A549 (cell line): ENCODE measurements around the gene FAM131C. TPM values are rescaled to one million over a fixed set of nuclear protein-coding genes. Genes with fewer than 3 reads are reported as not detected.

Experiments
- ATAC-seq, 2 experiments: fragments of 200-7000 bp in 1 of 2; fragments of >200 bp in 1 of 2; cut with Nextera tagmentation in 1 of 2; cut with Tn5 transposase in 1 of 2; 3 replicates each; pipeline versions ENCODE4 v1.8.0 to v1.9.1; 2018 to 2020; ENCODE audit warnings: mild to moderate bottlenecking in 1 of 2, moderate library complexity in 1 of 2
- CTCF ChIA-PET: fragments of 300-600 bp; sonication (Branson Sonifier 250); formaldehyde crosslinking; extraction: SDS; loops from one replicate; lab custom pipeline; 2021; ENCODE audit warnings: antibody characterized with exemption, inconsistent platforms; lab: Yijun Ruan, JAX
- POLR2A ChIA-PET: fragments of 350-600 bp; formaldehyde crosslinking; extraction: SDS; loops from one replicate; lab custom pipeline; 2021; ENCODE audit warnings: antibody characterized with exemption, inconsistent platforms; lab: Yijun Ruan, JAX
- DNase-seq, 2 experiments: peaks; one replicate each; pipeline versions ENCODE4 v3.0.0 to v3.0.0-alpha.2; 2011 to 2016; ENCODE audit warnings: low read depth in 1 of 2, low spot score in 1 of 2
- FAIRE-seq: peaks from 2 replicates; lab custom pipeline; 2011; peaks lifted over from hg19 to GRCh38; lab: Jason Lieb, UNC
- H3K27ac ChIP-seq, 2 experiments: fragments of >200 bp; sonication (Bioruptor Twin); formaldehyde crosslinking; 3 replicates each; pipeline ENCODE4 v1.5.1; 2016 to 2017
- H3K4me1 ChIP-seq: fragments of >200 bp; sonication (Bioruptor Twin); formaldehyde crosslinking; 3 replicates; pipeline ENCODE4 v1.6.1; 2016
- H3K4me2 ChIP-seq: fragments of >200 bp; sonication (Bioruptor Twin); formaldehyde crosslinking; 3 replicates; pipeline ENCODE4 v1.6.1; 2016
- H3K4me3 ChIP-seq: fragments of >200 bp; sonication (Bioruptor Twin); formaldehyde crosslinking; 3 replicates; pipeline ENCODE4 v1.5.1; 2016
- H3K9me3 ChIP-seq: fragments of >200 bp; sonication (Bioruptor Twin); formaldehyde crosslinking; 3 replicates; pipeline ENCODE4 v1.6.1; 2016
- CEBPB ChIP-seq, 2 experiments: fragments of >200 bp in 1 of 2; sonication (Bioruptor Twin) in 1 of 2; formaldehyde crosslinking in 1 of 2; IDR thresholded peaks; 2 replicates each; pipeline ENCODE4 v1.6.1; 2012 to 2016
- CHD2 ChIP-seq: fragments of 150-350 bp; IDR thresholded peaks from 2 replicates; pipeline ENCODE4 v1.6.1; 2014; ENCODE audit warnings: low read length; ENCODE audit not compliant: partially characterized antibody
- EHF ChIP-seq: fragments of 250-450 bp; sonication (Bioruptor Pico); IDR thresholded peaks from 2 replicates; pipeline ENCODE4 v1.5.0; 2020; ENCODE audit warnings: mild to moderate bottlenecking
- FOSB ChIP-seq: fragments of 250-450 bp; sonication (Bioruptor Pico); IDR thresholded peaks from 2 replicates; pipeline ENCODE4 v1.5.0; 2020; ENCODE audit warnings: mild to moderate bottlenecking, moderate library complexity
- FOSL2 ChIP-seq, 2 experiments: fragments of 450-650 bp in 1 of 2; fragments of >200 bp in 1 of 2; sonication (Bioruptor Twin) in 1 of 2; formaldehyde crosslinking; IDR thresholded peaks; 2 replicates each; pipeline versions ENCODE4 v1.5.0 to v1.6.1; 2016 to 2020; ENCODE audit warnings: mild to moderate bottlenecking in 1 of 2, moderate library complexity in 1 of 2
- FOXS1 ChIP-seq: fragments of 250-450 bp; sonication (Bioruptor Pico); IDR thresholded peaks from 2 replicates; pipeline ENCODE4 v1.5.0; 2020; ENCODE audit warnings: mild to moderate bottlenecking, moderate library complexity
- MAFK ChIP-seq: fragments of 450-650 bp; IDR thresholded peaks from 2 replicates; pipeline ENCODE4 v1.6.1; 2014; ENCODE audit not compliant: partially characterized antibody
- MAZ ChIP-seq: fragments of 150-350 bp; IDR thresholded peaks from 2 replicates; pipeline ENCODE4 v1.6.1; 2014; ENCODE audit warnings: antibody characterized with exemption, low read depth, low read length, borderline replicate concordance
- NFE2L2 ChIP-seq: fragments of 150-350 bp; conservative IDR thresholded peaks from 2 replicates; pipeline ENCODE4 v1.6.1; 2014; ENCODE audit warnings: low read length
- NR3C1 ChIP-seq: fragments of >200 bp; sonication (Bioruptor Twin); formaldehyde crosslinking; IDR thresholded peaks from 3 replicates; pipeline ENCODE4 v1.6.1; 2017
- POLR2A ChIP-seq: IDR thresholded peaks from 2 replicates; pipeline ENCODE4 v1.6.1; 2012; ENCODE audit warnings: mild to moderate bottlenecking, low read length
- POLR2AphosphoS2 ChIP-seq: conservative IDR thresholded peaks from 2 replicates; pipeline ENCODE4 v1.6.1; 2012; ENCODE audit warnings: low read length, improper control_type of control experiment, inconsistent platforms
- RAD21 ChIP-seq, 2 experiments: fragments of >200 bp in 1 of 2; sonication (Bioruptor Twin) in 1 of 2; formaldehyde crosslinking in 1 of 2; IDR thresholded peaks in 1 of 2; conservative IDR thresholded peaks in 1 of 2; 2 replicates in 1 of 2; 3 replicates in 1 of 2; pipeline ENCODE4 v1.6.1; 2012 to 2018; ENCODE audit warnings: inconsistent platforms in 1 of 2
- RFX5 ChIP-seq: fragments of 450-650 bp; IDR thresholded peaks from 2 replicates; pipeline ENCODE4 v1.7.1; 2014; ENCODE audit warnings: antibody characterized with exemption, mild to moderate bottlenecking, moderate library complexity
- SMC3 ChIP-seq: fragments of >200 bp; sonication (Bioruptor Twin); formaldehyde crosslinking; IDR thresholded peaks from 3 replicates; pipeline ENCODE4 v1.6.1; 2018; ENCODE audit warnings: inconsistent platforms
- ZNF302 ChIP-seq: fragments of 250-450 bp; sonication (Bioruptor Pico); IDR thresholded peaks from 2 replicates; pipeline ENCODE4 v1.9.0; 2021; ENCODE audit warnings: inconsistent platforms, mild to moderate bottlenecking, moderate library complexity
- ZSCAN20 ChIP-seq: fragments of 250-450 bp; sonication (Bioruptor Pico); IDR thresholded peaks from 2 replicates; pipeline ENCODE4 v1.8.0; 2022; ENCODE audit warnings: mild to moderate bottlenecking, moderate library complexity
- WGBS: methylation state at CpG from one replicate; pipeline ENCODE4 v1.1.6; 2017; ENCODE audit errors: missing lambda C conversion rate; 5-methylcytosine and 5-hydroxymethylcytosine counted together
- polyA plus RNA-seq, 4 experiments: library from polyadenylated mRNA; depleted of rRNA in 3 of 4; stranded (reverse); fragments of >200 nt; fragmentation: RNase III in 1 of 4; extraction: RNeasy Plus Mini Kit Qiagen cat#74134 plus additional on column Dnase treatment in 1 of 4; gene quantifications; 2 replicates in 3 of 4; 3 replicates in 1 of 4; pipeline ENCODE4 v1.2.3, GENCODE V29; 2011 to 2017
- TF ChIP-seq, protein P1 (sequence below): fragments of 150-350 bp; IDR thresholded peaks from 2 replicates; pipeline ENCODE4 v1.6.1; 2014; ENCODE audit warnings: low read depth, mild to moderate bottlenecking, low read length
- TF ChIP-seq, protein P2 (sequence below): fragments of >200 bp; sonication (Bioruptor Twin); formaldehyde crosslinking; IDR thresholded peaks from 2 replicates; pipeline ENCODE4 v1.6.1; 2016
- TF ChIP-seq, protein P3 (sequence below): fragments of >200 bp; sonication (Bioruptor Twin); formaldehyde crosslinking; IDR thresholded peaks from 3 replicates; pipeline ENCODE4 v1.6.1; 2016
- TF ChIP-seq, protein P4 (sequence below): IDR thresholded peaks from 2 replicates; pipeline ENCODE4 v1.6.1; 2012

FAM131C gene
- polyA plus RNA-seq, 2 of the 4 experiments (the other 2 are of a cell fraction): 2.3 to 6.7 TPM

DNA sequence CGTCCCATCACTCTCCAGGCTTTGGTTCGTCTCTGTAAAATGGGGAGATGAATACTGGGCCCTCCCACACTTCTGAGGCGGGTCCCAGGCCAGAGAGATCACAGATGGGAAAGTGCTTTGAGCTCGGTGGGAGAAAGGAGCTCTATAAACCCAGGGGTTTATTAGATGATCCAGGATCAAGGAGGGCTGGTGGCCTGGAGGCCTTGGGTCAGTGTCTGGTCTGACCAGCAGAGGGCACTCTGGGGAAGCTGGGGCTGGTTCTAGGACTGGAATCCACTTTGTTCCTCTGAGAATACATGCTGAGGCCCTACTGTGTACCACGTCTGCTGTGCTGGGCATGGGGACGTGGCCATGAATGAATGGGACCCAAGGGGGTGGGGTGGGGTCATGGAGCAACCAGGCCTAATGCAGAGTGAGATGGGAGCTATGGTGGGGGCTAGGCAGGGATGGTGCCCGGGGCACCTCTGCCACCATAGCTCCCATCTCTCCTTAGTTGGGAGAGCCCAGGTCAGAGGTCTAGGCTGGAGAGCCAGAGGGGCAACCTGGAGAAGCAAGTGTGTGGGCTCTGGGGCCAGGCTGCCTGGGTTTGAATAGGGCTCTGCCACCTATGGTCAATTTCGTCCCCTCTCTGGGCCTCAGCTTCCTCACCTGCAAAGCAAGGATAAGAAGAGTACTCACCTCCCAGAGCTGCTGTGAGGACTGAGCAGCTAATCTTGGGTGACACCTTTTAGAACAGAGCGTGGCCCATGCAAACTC lies 9.0 kb upstream of the FAM131C start (continued):
- TF ChIP-seq, protein P1, sequence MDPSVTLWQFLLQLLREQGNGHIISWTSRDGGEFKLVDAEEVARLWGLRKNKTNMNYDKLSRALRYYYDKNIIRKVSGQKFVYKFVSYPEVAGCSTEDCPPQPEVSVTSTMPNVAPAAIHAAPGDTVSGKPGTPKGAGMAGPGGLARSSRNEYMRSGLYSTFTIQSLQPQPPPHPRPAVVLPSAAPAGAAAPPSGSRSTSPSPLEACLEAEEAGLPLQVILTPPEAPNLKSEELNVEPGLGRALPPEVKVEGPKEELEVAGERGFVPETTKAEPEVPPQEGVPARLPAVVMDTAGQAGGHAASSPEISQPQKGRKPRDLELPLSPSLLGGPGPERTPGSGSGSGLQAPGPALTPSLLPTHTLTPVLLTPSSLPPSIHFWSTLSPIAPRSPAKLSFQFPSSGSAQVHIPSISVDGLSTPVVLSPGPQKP: no peak
- no peak for TF ChIP-seq ZSCAN20 (CRISPR knock-in tag)
- TF ChIP-seq EHF (CRISPR knock-in tag): no peak
- TF ChIP-seq, protein P2, sequence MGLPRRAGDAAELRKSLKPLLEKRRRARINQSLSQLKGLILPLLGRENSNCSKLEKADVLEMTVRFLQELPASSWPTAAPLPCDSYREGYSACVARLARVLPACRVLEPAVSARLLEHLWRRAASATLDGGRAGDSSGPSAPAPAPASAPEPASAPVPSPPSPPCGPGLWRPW: no peak
- TF ChIP-seq, protein P3, sequence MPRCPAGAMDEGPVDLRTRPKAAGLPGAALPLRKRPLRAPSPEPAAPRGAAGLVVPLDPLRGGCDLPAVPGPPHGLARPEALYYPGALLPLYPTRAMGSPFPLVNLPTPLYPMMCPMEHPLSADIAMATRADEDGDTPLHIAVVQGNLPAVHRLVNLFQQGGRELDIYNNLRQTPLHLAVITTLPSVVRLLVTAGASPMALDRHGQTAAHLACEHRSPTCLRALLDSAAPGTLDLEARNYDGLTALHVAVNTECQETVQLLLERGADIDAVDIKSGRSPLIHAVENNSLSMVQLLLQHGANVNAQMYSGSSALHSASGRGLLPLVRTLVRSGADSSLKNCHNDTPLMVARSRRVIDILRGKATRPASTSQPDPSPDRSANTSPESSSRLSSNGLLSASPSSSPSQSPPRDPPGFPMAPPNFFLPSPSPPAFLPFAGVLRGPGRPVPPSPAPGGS: no peak
- TF ChIP-seq SMC3: peak; percentile 92
- no peak for TF ChIP-seq FOSB (CRISPR knock-in tag)
- no peak for TF ChIP-seq FOXS1 (CRISPR knock-in tag)
- TF ChIP-seq MAFK: no peak
- TF ChIP-seq, protein P4, sequence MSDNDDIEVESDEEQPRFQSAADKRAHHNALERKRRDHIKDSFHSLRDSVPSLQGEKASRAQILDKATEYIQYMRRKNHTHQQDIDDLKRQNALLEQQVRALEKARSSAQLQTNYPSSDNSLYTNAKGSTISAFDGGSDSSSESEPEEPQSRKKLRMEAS: no peak
- no peak for TF ChIP-seq NR3C1

DNA sequence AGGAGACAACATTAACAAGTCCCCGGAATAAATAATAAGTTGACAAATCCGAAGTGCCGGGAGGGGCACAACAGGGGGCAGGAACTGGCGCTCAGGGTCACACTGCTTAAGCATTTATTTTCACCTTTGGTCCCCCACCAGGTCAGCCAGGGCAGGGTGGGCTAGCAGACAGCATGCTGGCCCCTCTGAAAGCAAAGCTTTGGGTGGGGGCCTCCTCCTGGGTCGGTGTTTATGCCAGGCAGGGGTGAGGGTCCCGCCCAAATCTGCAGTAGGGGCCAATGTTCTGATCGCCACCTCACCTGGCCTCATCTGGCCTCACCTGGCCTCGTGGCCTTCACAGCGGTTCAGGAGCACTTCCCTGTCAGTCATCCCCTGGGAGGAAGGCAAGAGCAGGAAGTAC lies 8.2 kb upstream of the FAM131C start:
- FAIRE-seq: no peak
- DNase-seq: no peak
- H3K4me3 ChIP-seq: no peak overlapping the region
- peak overlapping the region; percentile 74 to 86; a peak in 5 of 6 replicates for H3K27ac ChIP-seq
- H3K4me2 ChIP-seq: no peak overlapping the region
- 84% methylated on average over 7 of the region's 9 CpGs for WGBS
- H3K9me3 ChIP-seq: no peaks in the 10 kb centered on the region
- ATAC-seq: no peak
- H3K4me1 ChIP-seq: peaks cover 49% of the 10 kb centered on the region
- CTCF ChIA-PET: interaction anchor here (0.6 to 12.5 kb wide), 38 partner anchors 8 to 282 kb away, joined by 3 to 318 read pairs (median 6); partner anchors contain the start of genes CPLANE2, EPHA2 and FAM131C
- TF ChIP-seq MAZ: no peak
- TF ChIP-seq CEBPB (IDR thresholded peaks at IDR 0.05): no peak
- TF ChIP-seq POLR2AphosphoS2: no peak
- TF ChIP-seq CHD2: no peak
- no peak for TF ChIP-seq FOXS1 (CRISPR knock-in tag)
- no peak for TF ChIP-seq NFE2L2
- TF ChIP-seq, protein P4: no peak
- no peak for TF ChIP-seq MAFK
- TF ChIP-seq RAD21 (conservative IDR thresholded peaks at IDR 0.05 in 1 of 2, IDR thresholded peaks at IDR 0.05 in 1 of 2): no peak
- no peak for TF ChIP-seq POLR2A
- no peak for TF ChIP-seq RFX5
- TF ChIP-seq ZNF302 (CRISPR knock-in tag): no peak
- no peak for TF ChIP-seq FOSL2 (IDR thresholded peaks at IDR 0.05)
- no peak for TF ChIP-seq FOSL2 (CRISPR knock-in tag; IDR thresholded peaks at IDR 0.05)
- POLR2A ChIA-PET: interaction anchor here (0.9 kb wide), 1 partner anchor 62 kb away, joined by 3 read pairs; no protein-coding TSS in a partner anchor
